H1 (cell line): ENCODE data around the gene PLA2G15. TPM values are rescaled to one million over a fixed set of nuclear protein-coding genes. Genes with fewer than 3 reads are reported as not detected.

Experiments
- CTCF ChIA-PET: fragments of 300-600 bp; sonication (Branson Sonifier 250); formaldehyde crosslinking; loops from one replicate; lab custom pipeline; 2021; ENCODE audit not compliant: partially characterized antibody; lab: Charles Lee
- POLR2A ChIA-PET: fragments of 300-600 bp; sonication (Branson Sonifier 250); formaldehyde crosslinking; loops from one replicate; lab custom pipeline; 2021; ENCODE audit warnings: inconsistent platforms; ENCODE audit not compliant: partially characterized antibody; lab: Charles Lee
- DNase-seq, 2 experiments: peaks; one replicate each; pipeline versions ENCODE4 v3.0.0 to v3.0.0-alpha.2; 2010 to 2022; ENCODE audit warnings: low spot score in 2 of 2, low read depth in 1 of 2, mixed read lengths in 1 of 2
- FAIRE-seq: peaks from 2 replicates; lab custom pipeline; 2011; peaks lifted over from hg19 to GRCh38; lab: Jason Lieb, UNC
- H2AFZ ChIP-seq: 2 replicates; pipeline ENCODE4 v1.8.1; 2012; ENCODE audit warnings: low read length, inconsistent platforms
- H2AK5ac ChIP-seq: 2 replicates; pipeline ENCODE4 v1.6.1; 2013; ENCODE audit warnings: low read depth, low read length
- H2BK120ac ChIP-seq: replicated peaks from 2 replicates; pipeline ENCODE3; 2013; ENCODE audit warnings: low read depth, low read length, inconsistent platforms
- H2BK12ac ChIP-seq: 2 replicates; pipeline ENCODE4 v1.6.1; 2013; ENCODE audit warnings: low read depth, low read length
- H2BK15ac ChIP-seq: 2 replicates; pipeline ENCODE4 v1.6.1; 2013; ENCODE audit warnings: low read length
- H2BK20ac ChIP-seq: 2 replicates; pipeline ENCODE4 v1.6.1; 2013; ENCODE audit warnings: low read length
- H2BK5ac ChIP-seq: 2 replicates; pipeline ENCODE4 v1.6.1; 2013; ENCODE audit warnings: low read depth, low read length
- H3K14ac ChIP-seq: 2 replicates; pipeline ENCODE4 v1.6.1; 2013; ENCODE audit warnings: inconsistent platforms; ENCODE audit not compliant: insufficient read length
- H3K18ac ChIP-seq: 2 replicates; pipeline ENCODE4 v1.6.1; 2013; ENCODE audit warnings: low read length; ENCODE audit errors: extremely low read depth
- H3K23ac ChIP-seq: 2 replicates; pipeline ENCODE4 v1.6.1; 2013; ENCODE audit warnings: inconsistent platforms; ENCODE audit not compliant: insufficient read length
- H3K23me2 ChIP-seq: 2 replicates; pipeline ENCODE4 v1.6.1; 2013; ENCODE audit warnings: low read depth, low read length
- H3K27ac ChIP-seq: 2 replicates; pipeline ENCODE4 v1.6.1; 2011; ENCODE audit warnings: low read depth, low read length, inconsistent platforms
- H3K27me3 ChIP-seq, 4 experiments: replicated peaks in 1 of 4; 1 replicate in 1 of 4; 2 replicates in 3 of 4; pipeline versions ENCODE4 v1.6.1 to v1.8.1; 2011 to 2013; ENCODE audit warnings: low read length in 3 of 4, mild to moderate bottlenecking in 3 of 4, inconsistent platforms in 2 of 4, mixed read lengths in 2 of 4, moderate library complexity in 1 of 4; ENCODE audit not compliant: control insufficient read depth in 3 of 4, insufficient read depth in 3 of 4; ENCODE audit errors: extremely low read depth in 1 of 4
- H3K36me3 ChIP-seq, 4 experiments: 2 replicates each; pipeline versions ENCODE4 v1.6.1 to v1.8.1; 2011 to 2013; ENCODE audit warnings: mild to moderate bottlenecking in 4 of 4, low read length in 3 of 4, moderate library complexity in 2 of 4, control low read depth in 1 of 4, inconsistent platforms in 1 of 4; ENCODE audit not compliant: insufficient read depth in 4 of 4, control insufficient read depth in 2 of 4
- H3K4ac ChIP-seq: replicated peaks from 2 replicates; pipeline ENCODE3; 2013; ENCODE audit warnings: low read length, low read depth, mixed read lengths, inconsistent platforms; ENCODE audit not compliant: insufficient read length
- H3K4me1 ChIP-seq, 4 experiments: replicated peaks in 1 of 4; 1 replicate in 1 of 4; 2 replicates in 3 of 4; pipeline versions ENCODE4 v1.6.1 to v1.8.1; 2011 to 2013; ENCODE audit warnings: low read length in 3 of 4, inconsistent platforms in 2 of 4, mixed read lengths in 1 of 4; ENCODE audit not compliant: insufficient read depth in 4 of 4, control insufficient read depth in 3 of 4
- H3K4me2 ChIP-seq, 2 experiments: 2 replicates each; pipeline versions ENCODE4 v1.6.1 to v1.8.1; 2011 to 2013; ENCODE audit warnings: low read depth in 2 of 2, low read length in 2 of 2, control low read depth in 1 of 2, inconsistent platforms in 1 of 2, mild to moderate bottlenecking in 1 of 2; ENCODE audit not compliant: insufficient read depth in 1 of 2
- H3K4me3 ChIP-seq, 4 experiments: fragments of 200-600, 300-600 bp in 1 of 4; sonication (generic), shearing (Covaris generic), sonication (Bioruptor Twin) in 1 of 4; 2 replicates each; pipeline versions ENCODE4 v1.5.1 to v1.8.1; 2011 to 2016; ENCODE audit warnings: low read length in 4 of 4, low read depth in 3 of 4, control low read depth in 2 of 4, inconsistent platforms in 2 of 4, mild to moderate bottlenecking in 2 of 4, mixed read lengths in 1 of 4, moderate library complexity in 1 of 4; ENCODE audit not compliant: insufficient read depth in 2 of 4; ENCODE audit errors: extremely low read depth in 1 of 4
- H3K56ac ChIP-seq: replicated peaks from 2 replicates; pipeline ENCODE3; 2013; ENCODE audit warnings: low read depth, mild to moderate bottlenecking, mixed read lengths, low read length, inconsistent platforms; ENCODE audit not compliant: insufficient read length
- H3K79me1 ChIP-seq: 2 replicates; pipeline ENCODE4 v1.6.1; 2013; ENCODE audit warnings: low read depth, low read length, control low read depth
- H3K79me2 ChIP-seq, 2 experiments: 2 replicates each; pipeline versions ENCODE4 v1.6.1 to v1.8.1; 2012 to 2013; ENCODE audit warnings: low read length in 2 of 2, mild to moderate bottlenecking in 2 of 2, inconsistent platforms in 1 of 2; ENCODE audit not compliant: insufficient read depth in 2 of 2, control insufficient read depth in 1 of 2
- H3K9ac ChIP-seq, 4 experiments: replicated peaks in 1 of 4; 1 replicate in 1 of 4; 2 replicates in 3 of 4; pipeline versions ENCODE4 v1.6.1 to v1.8.1; 2011 to 2013; ENCODE audit warnings: low read depth in 3 of 4, low read length in 3 of 4, control low read depth in 2 of 4, mild to moderate bottlenecking in 2 of 4, moderate library complexity in 2 of 4, inconsistent platforms in 1 of 4; ENCODE audit errors: extremely low read depth in 1 of 4
- H3K9me3 ChIP-seq, 2 experiments: 2 replicates each; pipeline versions ENCODE4 v1.6.1 to v1.8.1; 2012 to 2013; ENCODE audit warnings: mild to moderate bottlenecking in 2 of 2, moderate library complexity in 2 of 2, control low read depth in 1 of 2, inconsistent platforms in 1 of 2, low read depth in 1 of 2, low read length in 1 of 2, mixed read lengths in 1 of 2; ENCODE audit not compliant: insufficient read depth in 2 of 2
- H4K20me1 ChIP-seq, 2 experiments: replicated peaks in 1 of 2; 2 replicates each; pipeline versions ENCODE3 to v1.8.1; 2011 to 2013; ENCODE audit warnings: inconsistent platforms in 2 of 2, low read length in 2 of 2, mild to moderate bottlenecking in 1 of 2; ENCODE audit not compliant: insufficient read depth in 2 of 2, control insufficient read depth in 1 of 2
- H4K5ac ChIP-seq: 2 replicates; pipeline ENCODE4 v1.6.1; 2013; ENCODE audit warnings: low read length, low read depth, mixed read lengths, inconsistent platforms; ENCODE audit not compliant: insufficient read length
- H4K8ac ChIP-seq: 2 replicates; pipeline ENCODE4 v1.8.0; 2013; ENCODE audit warnings: mild to moderate bottlenecking, moderate library complexity, low read length, inconsistent platforms; ENCODE audit not compliant: insufficient read depth; ENCODE audit errors: extremely low read depth
- H4K91ac ChIP-seq: replicated peaks from 2 replicates; pipeline ENCODE3; 2013; ENCODE audit warnings: low read length, mixed read lengths, inconsistent platforms; ENCODE audit not compliant: insufficient read length
- CEBPB ChIP-seq: IDR thresholded peaks from 2 replicates; pipeline ENCODE4 v1.6.1; 2012; ENCODE audit warnings: low read depth, low read length
- CHD1 ChIP-seq: IDR thresholded peaks from 2 replicates; pipeline ENCODE4 v1.6.1; 2012; ENCODE audit warnings: low read depth, low read length, improper control_type of control experiment
- CHD2 ChIP-seq: IDR thresholded peaks from 2 replicates; pipeline ENCODE4 v1.6.1; 2012; ENCODE audit warnings: low read length, improper control_type of control experiment
- GTF2F1 ChIP-seq: IDR thresholded peaks from 2 replicates; pipeline ENCODE4 v1.6.1; 2012; ENCODE audit warnings: low read depth, low read length, improper control_type of control experiment, borderline replicate concordance
- HDAC2 ChIP-seq, 2 experiments: fragments of 300-600 bp in 1 of 2; sonication (generic) in 1 of 2; IDR thresholded peaks; 2 replicates each; pipeline ENCODE4 v1.6.1; 2011 to 2012; ENCODE audit warnings: low read depth in 2 of 2, low read length in 2 of 2, mild to moderate bottlenecking in 2 of 2, moderate library complexity in 2 of 2, borderline replicate concordance in 1 of 2, inconsistent platforms in 1 of 2
- JUN ChIP-seq: IDR thresholded peaks from 2 replicates; pipeline ENCODE4 v1.6.1; 2011; ENCODE audit warnings: low read depth, mild to moderate bottlenecking, improper control_type of control experiment, low read length
- JUND ChIP-seq: IDR thresholded peaks from 2 replicates; pipeline ENCODE4 v1.6.1; 2011; ENCODE audit warnings: mild to moderate bottlenecking, improper control_type of control experiment, low read length
- MAFK ChIP-seq: IDR thresholded peaks from 2 replicates; pipeline ENCODE4 v1.6.1; 2012; ENCODE audit warnings: low read depth, mild to moderate bottlenecking, improper control_type of control experiment, low read length
- NRF1 ChIP-seq: IDR thresholded peaks from 2 replicates; pipeline ENCODE4 v1.6.1; 2011; ENCODE audit warnings: mild to moderate bottlenecking, low read depth, low read length, improper control_type of control experiment
- SIN3A ChIP-seq, 2 experiments: IDR thresholded peaks in 1 of 2; conservative IDR thresholded peaks in 1 of 2; 2 replicates each; pipeline ENCODE4 v1.6.1; 2011 to 2012; ENCODE audit warnings: low read length in 2 of 2, improper control_type of control experiment in 1 of 2, low read depth in 1 of 2, mild to moderate bottlenecking in 1 of 2
- TEAD4 ChIP-seq: IDR thresholded peaks from 2 replicates; pipeline ENCODE4 v1.6.1; 2012; ENCODE audit warnings: low read depth, low read length, inconsistent platforms, mixed read lengths
- WGBS, 2 experiments: shearing (Covaris generic) in 1 of 2; methylation state at CpG; one replicate each; pipeline versions ENCODE4 v1.1.6 to v1.1.7; 2013 to 2015; ENCODE audit warnings: low lambda C conversion rate in 2 of 2, mixed read lengths in 2 of 2, inconsistent platforms in 1 of 2, low coverage in 1 of 2, missing lambda C conversion rate in 1 of 2; ENCODE audit not compliant: insufficient replicate concordance in 2 of 2, insufficient coverage in 1 of 2, insufficient read length in 1 of 2; ENCODE audit errors: extremely low coverage in 1 of 2, missing lambda C conversion rate in 1 of 2; 5-methylcytosine and 5-hydroxymethylcytosine counted together
- polyA plus RNA-seq, 7 experiments: library from polyadenylated mRNA; depleted of rRNA in 3 of 7; stranded (reverse) in 5 of 7; unstranded in 2 of 7; fragments of >200 nt in 5 of 7; fragments of 200-250 nt in 2 of 7; gene quantifications; 1 replicate in 5 of 7; 2 replicates in 1 of 7; 4 replicates in 1 of 7; pipeline versions ENCODE4 v1.2.1 to v1.2.3, GENCODE V29; 2011 to 2013; ENCODE audit warnings: missing spikeins in 2 of 7, mixed read lengths in 2 of 7
- total RNA-seq: library from RNA; stranded (reverse); fragmentation: NEBNext Ultra II Directional; extraction: Animal tissue kit (Norgen Biotek cat#: 25700); gene quantifications from 2 replicates; pipeline ENCODE4 v1.2.1, GENCODE V29; 2021

PLA2G15 gene
- total and polyA plus RNA-seq, 2 of the 8 experiments (the other 6 are each of a cell fraction or from before 2014, with no cell fraction given), result 11.2 to 12.0 TPM

DNA sequence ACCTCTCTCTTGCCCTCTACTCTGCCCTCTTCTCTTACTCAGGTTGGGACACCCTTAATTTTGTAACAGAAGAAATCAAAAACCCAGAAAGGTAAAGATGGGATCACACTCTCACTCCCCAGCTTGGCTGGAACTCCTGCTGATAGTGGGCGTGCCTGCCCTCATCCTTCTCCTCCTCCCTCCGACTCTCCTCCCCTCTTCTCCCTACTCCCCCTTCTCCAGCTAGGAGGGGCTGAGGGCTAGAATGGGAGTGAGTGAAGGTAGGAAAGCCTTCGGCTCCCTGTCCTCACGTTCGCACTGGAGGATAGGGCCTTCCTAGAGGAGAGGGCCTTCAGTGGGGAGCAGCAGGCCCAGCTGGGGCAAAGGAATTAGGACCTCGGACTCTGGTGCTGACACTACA lies 45.3 kb downstream of the PLA2G15 start:
- peaks cover 2 to 7% of the 10 kb centered on the region in 2 experiments for H4K20me1 ChIP-seq
- no peaks in the 10 kb centered on the region; the same call in 1 of the 2 replicates for H3K23me2 ChIP-seq
- no peak overlapping the region for H2BK5ac ChIP-seq
- no peak overlapping the region for H3K4me3 ChIP-seq
- ChIA-PET POLR2A (interaction anchor here (0.8 to 4.4 kb wide), 5 partner anchors 11 to 71 kb away, joined by 3 to 13 read pairs (median 3); partner anchors contain the start of genes PRMT7 and SLC7A6OS), CTCF (interaction anchor here (1.1 to 20.4 kb wide), 6 partner anchors 10 to 50 kb away, joined by 3 to 233 read pairs (median 4); partner anchors contain the start of gene SLC7A6)
- no peak overlapping the region for H4K8ac ChIP-seq
- no peak overlapping the region for H3K23ac ChIP-seq
- no peak overlapping the region for H3K27ac ChIP-seq
- H2BK20ac ChIP-seq, result no peak overlapping the region
- H2AFZ ChIP-seq, result no peak overlapping the region
- peaks cover 0 to 15% (median 6%) of the 10 kb centered on the region in 4 experiments; a peak in 5 of 8 replicates for H3K36me3 ChIP-seq
- H3K14ac ChIP-seq, result no peak overlapping the region
- no peak overlapping the region for H3K18ac ChIP-seq
- H2BK12ac ChIP-seq, result no peak overlapping the region
- no peak overlapping the region for H4K5ac ChIP-seq
- 0 out of 2 replicates have a peak, but pooled peaks cover 3% of the 10 kb centered on the region for H3K79me1 ChIP-seq
- H3K4me1 ChIP-seq, result no peaks in the 10 kb centered on the region
- H3K9ac ChIP-seq, result no peak overlapping the region
- H3K4ac ChIP-seq, result no peak overlapping the region
- H3K56ac ChIP-seq, result no peak overlapping the region
- no peaks in the 10 kb centered on the region for H3K79me2 ChIP-seq
- H2BK15ac ChIP-seq, result no peak overlapping the region
- FAIRE-seq (no peak), DNase-seq (no peak)
- 72% methylated on average over 6 of the region's 6 CpGs; no CpG with 5 or more reads in 1 of the 2 experiments for WGBS, 2 experiments
- H3K9me3 ChIP-seq, result no peaks in the 10 kb centered on the region
- no peak overlapping the region for H4K91ac ChIP-seq
- H3K27me3 ChIP-seq, result no peaks in the 10 kb centered on the region
- H2AK5ac ChIP-seq, result no peak overlapping the region
- H3K4me2 ChIP-seq, result no peak overlapping the region
- H2BK120ac ChIP-seq, result no peak overlapping the region
- TF ChIP-seq CHD1 (no peak), TEAD4 (no peak), SIN3A (conservative IDR thresholded peaks at IDR 0.05 in 1 of 2, IDR thresholded peaks at IDR 0.05 in 1 of 2; ENCODE audit: low read depth in 1 of 2, low read length in 2 of 2) (no peak), MAFK (no peak), HDAC2 (IDR thresholded peaks at IDR 0.05; ENCODE audit: borderline replicate concordance in 1 of 2, low read depth in 2 of 2, low read length in 2 of 2) (no peak), NRF1 (no peak), CEBPB (no peak), JUND (no peak), JUN (no peak), CHD2 (no peak), GTF2F1 (no peak)
